H1 (cell line): ENCODE measurements around the gene ESRRB. TPM values are rescaled to one million over a fixed set of nuclear protein-coding genes. Genes with fewer than 3 reads are reported as not detected.

Experiments used
- CTCF ChIA-PET: fragments of 300-600 bp; sonication (Branson Sonifier 250); formaldehyde crosslinking; loops from one replicate; lab custom pipeline; 2021; ENCODE audit not compliant: partially characterized antibody; lab: Charles Lee
- POLR2A ChIA-PET: fragments of 300-600 bp; sonication (Branson Sonifier 250); formaldehyde crosslinking; loops from one replicate; lab custom pipeline; 2021; ENCODE audit warnings: inconsistent platforms; ENCODE audit not compliant: partially characterized antibody; lab: Charles Lee
- DNase-seq, 2 experiments: peaks; one replicate each; pipeline versions ENCODE4 v3.0.0 to v3.0.0-alpha.2; 2010 to 2022; ENCODE audit warnings: low spot score in 2 of 2, low read depth in 1 of 2, mixed read lengths in 1 of 2
- FAIRE-seq: peaks from 2 replicates; lab custom pipeline; 2011; peaks lifted over from hg19 to GRCh38; lab: Jason Lieb, UNC
- H2AFZ ChIP-seq: 2 replicates; pipeline ENCODE4 v1.8.1; 2012; ENCODE audit warnings: low read length, inconsistent platforms
- H2AK5ac ChIP-seq: 2 replicates; pipeline ENCODE4 v1.6.1; 2013; ENCODE audit warnings: low read depth, low read length
- H2BK120ac ChIP-seq: replicated peaks from 2 replicates; pipeline ENCODE3; 2013; ENCODE audit warnings: low read depth, low read length, inconsistent platforms
- H2BK12ac ChIP-seq: 2 replicates; pipeline ENCODE4 v1.6.1; 2013; ENCODE audit warnings: low read depth, low read length
- H2BK15ac ChIP-seq: 2 replicates; pipeline ENCODE4 v1.6.1; 2013; ENCODE audit warnings: low read length
- H2BK20ac ChIP-seq: 2 replicates; pipeline ENCODE4 v1.6.1; 2013; ENCODE audit warnings: low read length
- H2BK5ac ChIP-seq: 2 replicates; pipeline ENCODE4 v1.6.1; 2013; ENCODE audit warnings: low read depth, low read length
- H3K14ac ChIP-seq: 2 replicates; pipeline ENCODE4 v1.6.1; 2013; ENCODE audit warnings: inconsistent platforms; ENCODE audit not compliant: insufficient read length
- H3K18ac ChIP-seq: 2 replicates; pipeline ENCODE4 v1.6.1; 2013; ENCODE audit warnings: low read length; ENCODE audit errors: extremely low read depth
- H3K23ac ChIP-seq: 2 replicates; pipeline ENCODE4 v1.6.1; 2013; ENCODE audit warnings: inconsistent platforms; ENCODE audit not compliant: insufficient read length
- H3K23me2 ChIP-seq: 2 replicates; pipeline ENCODE4 v1.6.1; 2013; ENCODE audit warnings: low read depth, low read length
- H3K27ac ChIP-seq: 2 replicates; pipeline ENCODE4 v1.6.1; 2011; ENCODE audit warnings: low read depth, low read length, inconsistent platforms
- H3K27me3 ChIP-seq, 4 experiments: replicated peaks in 1 of 4; 1 replicate in 1 of 4; 2 replicates in 3 of 4; pipeline versions ENCODE4 v1.6.1 to v1.8.1; 2011 to 2013; ENCODE audit warnings: low read length in 3 of 4, mild to moderate bottlenecking in 3 of 4, inconsistent platforms in 2 of 4, mixed read lengths in 2 of 4, moderate library complexity in 1 of 4; ENCODE audit not compliant: control insufficient read depth in 3 of 4, insufficient read depth in 3 of 4; ENCODE audit errors: extremely low read depth in 1 of 4
- H3K36me3 ChIP-seq, 4 experiments: 2 replicates each; pipeline versions ENCODE4 v1.6.1 to v1.8.1; 2011 to 2013; ENCODE audit warnings: mild to moderate bottlenecking in 4 of 4, low read length in 3 of 4, moderate library complexity in 2 of 4, control low read depth in 1 of 4, inconsistent platforms in 1 of 4; ENCODE audit not compliant: insufficient read depth in 4 of 4, control insufficient read depth in 2 of 4
- H3K4ac ChIP-seq: replicated peaks from 2 replicates; pipeline ENCODE3; 2013; ENCODE audit warnings: low read length, low read depth, mixed read lengths, inconsistent platforms; ENCODE audit not compliant: insufficient read length
- H3K4me1 ChIP-seq, 4 experiments: replicated peaks in 1 of 4; 1 replicate in 1 of 4; 2 replicates in 3 of 4; pipeline versions ENCODE4 v1.6.1 to v1.8.1; 2011 to 2013; ENCODE audit warnings: low read length in 3 of 4, inconsistent platforms in 2 of 4, mixed read lengths in 1 of 4; ENCODE audit not compliant: insufficient read depth in 4 of 4, control insufficient read depth in 3 of 4
- H3K4me2 ChIP-seq, 2 experiments: 2 replicates each; pipeline versions ENCODE4 v1.6.1 to v1.8.1; 2011 to 2013; ENCODE audit warnings: low read depth in 2 of 2, low read length in 2 of 2, control low read depth in 1 of 2, inconsistent platforms in 1 of 2, mild to moderate bottlenecking in 1 of 2; ENCODE audit not compliant: insufficient read depth in 1 of 2
- H3K4me3 ChIP-seq, 4 experiments: fragments of 200-600, 300-600 bp in 1 of 4; sonication (generic), shearing (Covaris generic), sonication (Bioruptor Twin) in 1 of 4; 2 replicates each; pipeline versions ENCODE4 v1.5.1 to v1.8.1; 2011 to 2016; ENCODE audit warnings: low read length in 4 of 4, low read depth in 3 of 4, control low read depth in 2 of 4, inconsistent platforms in 2 of 4, mild to moderate bottlenecking in 2 of 4, mixed read lengths in 1 of 4, moderate library complexity in 1 of 4; ENCODE audit not compliant: insufficient read depth in 2 of 4; ENCODE audit errors: extremely low read depth in 1 of 4
- H3K56ac ChIP-seq: replicated peaks from 2 replicates; pipeline ENCODE3; 2013; ENCODE audit warnings: low read depth, mild to moderate bottlenecking, mixed read lengths, low read length, inconsistent platforms; ENCODE audit not compliant: insufficient read length
- H3K79me1 ChIP-seq: 2 replicates; pipeline ENCODE4 v1.6.1; 2013; ENCODE audit warnings: low read depth, low read length, control low read depth
- H3K79me2 ChIP-seq, 2 experiments: 2 replicates each; pipeline versions ENCODE4 v1.6.1 to v1.8.1; 2012 to 2013; ENCODE audit warnings: low read length in 2 of 2, mild to moderate bottlenecking in 2 of 2, inconsistent platforms in 1 of 2; ENCODE audit not compliant: insufficient read depth in 2 of 2, control insufficient read depth in 1 of 2
- H3K9ac ChIP-seq, 4 experiments: replicated peaks in 1 of 4; 1 replicate in 1 of 4; 2 replicates in 3 of 4; pipeline versions ENCODE4 v1.6.1 to v1.8.1; 2011 to 2013; ENCODE audit warnings: low read depth in 3 of 4, low read length in 3 of 4, control low read depth in 2 of 4, mild to moderate bottlenecking in 2 of 4, moderate library complexity in 2 of 4, inconsistent platforms in 1 of 4; ENCODE audit errors: extremely low read depth in 1 of 4
- H3K9me3 ChIP-seq, 2 experiments: 2 replicates each; pipeline versions ENCODE4 v1.6.1 to v1.8.1; 2012 to 2013; ENCODE audit warnings: mild to moderate bottlenecking in 2 of 2, moderate library complexity in 2 of 2, control low read depth in 1 of 2, inconsistent platforms in 1 of 2, low read depth in 1 of 2, low read length in 1 of 2, mixed read lengths in 1 of 2; ENCODE audit not compliant: insufficient read depth in 2 of 2
- H4K20me1 ChIP-seq, 2 experiments: replicated peaks in 1 of 2; 2 replicates each; pipeline versions ENCODE3 to v1.8.1; 2011 to 2013; ENCODE audit warnings: inconsistent platforms in 2 of 2, low read length in 2 of 2, mild to moderate bottlenecking in 1 of 2; ENCODE audit not compliant: insufficient read depth in 2 of 2, control insufficient read depth in 1 of 2
- H4K5ac ChIP-seq: 2 replicates; pipeline ENCODE4 v1.6.1; 2013; ENCODE audit warnings: low read length, low read depth, mixed read lengths, inconsistent platforms; ENCODE audit not compliant: insufficient read length
- H4K8ac ChIP-seq: 2 replicates; pipeline ENCODE4 v1.8.0; 2013; ENCODE audit warnings: mild to moderate bottlenecking, moderate library complexity, low read length, inconsistent platforms; ENCODE audit not compliant: insufficient read depth; ENCODE audit errors: extremely low read depth
- H4K91ac ChIP-seq: replicated peaks from 2 replicates; pipeline ENCODE3; 2013; ENCODE audit warnings: low read length, mixed read lengths, inconsistent platforms; ENCODE audit not compliant: insufficient read length
- CEBPB ChIP-seq: IDR thresholded peaks from 2 replicates; pipeline ENCODE4 v1.6.1; 2012; ENCODE audit warnings: low read depth, low read length
- CREB1 ChIP-seq: IDR thresholded peaks from 2 replicates; pipeline ENCODE4 v1.6.1; 2012; ENCODE audit warnings: inconsistent platforms
- WGBS, 2 experiments: shearing (Covaris generic) in 1 of 2; methylation state at CpG; one replicate each; pipeline versions ENCODE4 v1.1.6 to v1.1.7; 2013 to 2015; ENCODE audit warnings: low lambda C conversion rate in 2 of 2, mixed read lengths in 2 of 2, inconsistent platforms in 1 of 2, low coverage in 1 of 2, missing lambda C conversion rate in 1 of 2; ENCODE audit not compliant: insufficient replicate concordance in 2 of 2, insufficient coverage in 1 of 2, insufficient read length in 1 of 2; ENCODE audit errors: extremely low coverage in 1 of 2, missing lambda C conversion rate in 1 of 2; 5-methylcytosine and 5-hydroxymethylcytosine counted together
- polyA plus RNA-seq, 7 experiments: library from polyadenylated mRNA; depleted of rRNA in 3 of 7; stranded (reverse) in 5 of 7; unstranded in 2 of 7; fragments of >200 nt in 5 of 7; fragments of 200-250 nt in 2 of 7; gene quantifications; 1 replicate in 5 of 7; 2 replicates in 1 of 7; 4 replicates in 1 of 7; pipeline versions ENCODE4 v1.2.1 to v1.2.3, GENCODE V29; 2011 to 2013; ENCODE audit warnings: missing spikeins in 2 of 7, mixed read lengths in 2 of 7
- total RNA-seq: library from RNA; stranded (reverse); fragmentation: NEBNext Ultra II Directional; extraction: Animal tissue kit (Norgen Biotek cat#: 25700); gene quantifications from 2 replicates; pipeline ENCODE4 v1.2.1, GENCODE V29; 2021

Gene ESRRB
- total and polyA plus RNA-seq, 2 of the 8 experiments (the other 6 are each of a cell fraction or from before 2014, with no cell fraction given) = 0.29 to 0.45 TPM

- Histone ChIP-seq H2BK15ac (no peak overlapping the region), H3K14ac (no peak overlapping the region), H3K9ac (no peak overlapping the region), H3K4me1 (peaks cover 0 to 6% (median 3%) of the 10 kb centered on the region in 4 experiments; a peak in 4 of 7 replicates), H3K9me3 (no peaks in the 10 kb centered on the region), H4K91ac (no peak overlapping the region), H3K56ac (no peak overlapping the region), H3K36me3 (no peaks in the 10 kb centered on the region), H4K8ac (no peak overlapping the region), H3K79me2 (no peaks in the 10 kb centered on the region), H4K5ac (no peak overlapping the region), H3K4ac (no peak overlapping the region), H3K27me3 (peaks cover 2 to 7% (median 5%) of the 10 kb centered on the region in 4 experiments; a peak in 5 of 7 replicates), H2AK5ac (no peak overlapping the region), H2BK20ac (no peak overlapping the region), H2BK5ac (no peak overlapping the region), H3K23me2 (no peaks in the 10 kb centered on the region; the same call in 1 of the 2 replicates), H2BK120ac (peak overlapping the region; percentile 11), H2AFZ (no peak overlapping the region), H3K27ac (no peak overlapping the region), H3K4me2 (peak overlapping the region in 1 of 2 experiments; percentile 33; a peak in 1 of 4 replicates), H3K79me1 (no peaks in the 10 kb centered on the region), H3K23ac (no peak overlapping the region), H4K20me1 (no peaks in the 10 kb centered on the region), H3K4me3 (no peak overlapping the region)
- POLR2A ChIA-PET = interaction anchor here (1.3 to 1.7 kb wide), 2 partner anchors 23 to 93 kb away, joined by 3 to 5 read pairs; no protein-coding TSS in a partner anchor
- WGBS, 2 experiments = 63% methylated on average over 5 of the region's 5 CpGs; no CpG with 5 or more reads in 1 of the 2 experiments
- DNase-seq = no peak
- CTCF ChIA-PET = interaction anchor here (0.7 to 4.0 kb wide), 62 partner anchors 8 to 313 kb away, joined by 3 to 32 read pairs (median 4); partner anchors contain the start of gene ESRRB
- no peak for FAIRE-seq
- TF ChIP-seq CEBPB (peak; percentile 55), CREB1 (no peak)
- TF ChIP-seq, all 59 proteins: peak for 1
- no peak overlapping the region for H2BK12ac ChIP-seq
- no peak overlapping the region for H3K18ac ChIP-seq
These were observed 24.0 kb upstream of the ESRRB start for GRCh38 chr14:76351941-76352340.
